ENCODE measurements around the gene KRTAP21-2.

DNA sequence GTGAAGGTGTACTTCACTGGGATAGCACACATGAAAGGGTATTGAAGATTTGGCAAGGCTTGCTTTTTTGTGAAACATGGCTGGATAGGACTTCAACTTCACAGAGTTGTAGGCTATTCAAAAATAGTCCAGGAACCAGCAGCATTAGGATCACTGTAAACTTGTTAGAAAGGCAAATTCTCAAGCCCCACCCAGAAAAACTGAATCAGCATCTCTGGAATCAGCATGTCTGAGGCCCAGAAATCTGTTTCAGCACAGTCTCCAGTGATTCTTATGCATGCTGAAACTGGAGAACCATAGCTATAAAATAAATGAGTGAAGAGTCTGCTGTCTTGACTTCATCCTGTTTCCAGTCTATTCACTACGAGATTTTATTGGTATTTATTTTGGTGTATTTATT is 20.3 kb downstream of the KRTAP21-2 start:
- TF ChIP-seq EZH2phosphoT487 (IDR thresholded peaks at IDR 0.05; ENCODE audit: unreplicated experiment) (no peak), STAT1 (IDR thresholded peaks at IDR 0.05; ENCODE audit: unreplicated experiment) (no peak), EZH2 (IDR thresholded peaks at IDR 0.05; ENCODE audit: low read depth, unreplicated experiment) (no peak), JUNB (IDR thresholded peaks at IDR 0.05; ENCODE audit: unreplicated experiment) (no peak), POLR2AphosphoS5 (IDR thresholded peaks at IDR 0.05; ENCODE audit: low read depth) (no peak)
- TF ChIP-seq, protein P1, sequence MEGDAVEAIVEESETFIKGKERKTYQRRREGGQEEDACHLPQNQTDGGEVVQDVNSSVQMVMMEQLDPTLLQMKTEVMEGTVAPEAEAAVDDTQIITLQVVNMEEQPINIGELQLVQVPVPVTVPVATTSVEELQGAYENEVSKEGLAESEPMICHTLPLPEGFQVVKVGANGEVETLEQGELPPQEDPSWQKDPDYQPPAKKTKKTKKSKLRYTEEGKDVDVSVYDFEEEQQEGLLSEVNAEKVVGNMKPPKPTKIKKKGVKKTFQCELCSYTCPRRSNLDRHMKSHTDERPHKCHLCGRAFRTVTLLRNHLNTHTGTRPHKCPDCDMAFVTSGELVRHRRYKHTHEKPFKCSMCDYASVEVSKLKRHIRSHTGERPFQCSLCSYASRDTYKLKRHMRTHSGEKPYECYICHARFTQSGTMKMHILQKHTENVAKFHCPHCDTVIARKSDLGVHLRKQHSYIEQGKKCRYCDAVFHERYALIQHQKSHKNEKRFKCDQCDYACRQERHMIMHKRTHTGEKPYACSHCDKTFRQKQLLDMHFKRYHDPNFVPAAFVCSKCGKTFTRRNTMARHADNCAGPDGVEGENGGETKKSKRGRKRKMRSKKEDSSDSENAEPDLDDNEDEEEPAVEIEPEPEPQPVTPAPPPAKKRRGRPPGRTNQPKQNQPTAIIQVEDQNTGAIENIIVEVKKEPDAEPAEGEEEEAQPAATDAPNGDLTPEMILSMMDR (conservative IDR thresholded peaks at IDR 0.05; ENCODE audit: low read depth in 2 of 2): no peak
- TF ChIP-seq, protein P2, sequence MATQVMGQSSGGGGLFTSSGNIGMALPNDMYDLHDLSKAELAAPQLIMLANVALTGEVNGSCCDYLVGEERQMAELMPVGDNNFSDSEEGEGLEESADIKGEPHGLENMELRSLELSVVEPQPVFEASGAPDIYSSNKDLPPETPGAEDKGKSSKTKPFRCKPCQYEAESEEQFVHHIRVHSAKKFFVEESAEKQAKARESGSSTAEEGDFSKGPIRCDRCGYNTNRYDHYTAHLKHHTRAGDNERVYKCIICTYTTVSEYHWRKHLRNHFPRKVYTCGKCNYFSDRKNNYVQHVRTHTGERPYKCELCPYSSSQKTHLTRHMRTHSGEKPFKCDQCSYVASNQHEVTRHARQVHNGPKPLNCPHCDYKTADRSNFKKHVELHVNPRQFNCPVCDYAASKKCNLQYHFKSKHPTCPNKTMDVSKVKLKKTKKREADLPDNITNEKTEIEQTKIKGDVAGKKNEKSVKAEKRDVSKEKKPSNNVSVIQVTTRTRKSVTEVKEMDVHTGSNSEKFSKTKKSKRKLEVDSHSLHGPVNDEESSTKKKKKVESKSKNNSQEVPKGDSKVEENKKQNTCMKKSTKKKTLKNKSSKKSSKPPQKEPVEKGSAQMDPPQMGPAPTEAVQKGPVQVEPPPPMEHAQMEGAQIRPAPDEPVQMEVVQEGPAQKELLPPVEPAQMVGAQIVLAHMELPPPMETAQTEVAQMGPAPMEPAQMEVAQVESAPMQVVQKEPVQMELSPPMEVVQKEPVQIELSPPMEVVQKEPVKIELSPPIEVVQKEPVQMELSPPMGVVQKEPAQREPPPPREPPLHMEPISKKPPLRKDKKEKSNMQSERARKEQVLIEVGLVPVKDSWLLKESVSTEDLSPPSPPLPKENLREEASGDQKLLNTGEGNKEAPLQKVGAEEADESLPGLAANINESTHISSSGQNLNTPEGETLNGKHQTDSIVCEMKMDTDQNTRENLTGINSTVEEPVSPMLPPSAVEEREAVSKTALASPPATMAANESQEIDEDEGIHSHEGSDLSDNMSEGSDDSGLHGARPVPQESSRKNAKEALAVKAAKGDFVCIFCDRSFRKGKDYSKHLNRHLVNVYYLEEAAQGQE (IDR thresholded peaks at IDR 0.05; ENCODE audit: unreplicated experiment): no peak
- TF ChIP-seq, protein P3, sequence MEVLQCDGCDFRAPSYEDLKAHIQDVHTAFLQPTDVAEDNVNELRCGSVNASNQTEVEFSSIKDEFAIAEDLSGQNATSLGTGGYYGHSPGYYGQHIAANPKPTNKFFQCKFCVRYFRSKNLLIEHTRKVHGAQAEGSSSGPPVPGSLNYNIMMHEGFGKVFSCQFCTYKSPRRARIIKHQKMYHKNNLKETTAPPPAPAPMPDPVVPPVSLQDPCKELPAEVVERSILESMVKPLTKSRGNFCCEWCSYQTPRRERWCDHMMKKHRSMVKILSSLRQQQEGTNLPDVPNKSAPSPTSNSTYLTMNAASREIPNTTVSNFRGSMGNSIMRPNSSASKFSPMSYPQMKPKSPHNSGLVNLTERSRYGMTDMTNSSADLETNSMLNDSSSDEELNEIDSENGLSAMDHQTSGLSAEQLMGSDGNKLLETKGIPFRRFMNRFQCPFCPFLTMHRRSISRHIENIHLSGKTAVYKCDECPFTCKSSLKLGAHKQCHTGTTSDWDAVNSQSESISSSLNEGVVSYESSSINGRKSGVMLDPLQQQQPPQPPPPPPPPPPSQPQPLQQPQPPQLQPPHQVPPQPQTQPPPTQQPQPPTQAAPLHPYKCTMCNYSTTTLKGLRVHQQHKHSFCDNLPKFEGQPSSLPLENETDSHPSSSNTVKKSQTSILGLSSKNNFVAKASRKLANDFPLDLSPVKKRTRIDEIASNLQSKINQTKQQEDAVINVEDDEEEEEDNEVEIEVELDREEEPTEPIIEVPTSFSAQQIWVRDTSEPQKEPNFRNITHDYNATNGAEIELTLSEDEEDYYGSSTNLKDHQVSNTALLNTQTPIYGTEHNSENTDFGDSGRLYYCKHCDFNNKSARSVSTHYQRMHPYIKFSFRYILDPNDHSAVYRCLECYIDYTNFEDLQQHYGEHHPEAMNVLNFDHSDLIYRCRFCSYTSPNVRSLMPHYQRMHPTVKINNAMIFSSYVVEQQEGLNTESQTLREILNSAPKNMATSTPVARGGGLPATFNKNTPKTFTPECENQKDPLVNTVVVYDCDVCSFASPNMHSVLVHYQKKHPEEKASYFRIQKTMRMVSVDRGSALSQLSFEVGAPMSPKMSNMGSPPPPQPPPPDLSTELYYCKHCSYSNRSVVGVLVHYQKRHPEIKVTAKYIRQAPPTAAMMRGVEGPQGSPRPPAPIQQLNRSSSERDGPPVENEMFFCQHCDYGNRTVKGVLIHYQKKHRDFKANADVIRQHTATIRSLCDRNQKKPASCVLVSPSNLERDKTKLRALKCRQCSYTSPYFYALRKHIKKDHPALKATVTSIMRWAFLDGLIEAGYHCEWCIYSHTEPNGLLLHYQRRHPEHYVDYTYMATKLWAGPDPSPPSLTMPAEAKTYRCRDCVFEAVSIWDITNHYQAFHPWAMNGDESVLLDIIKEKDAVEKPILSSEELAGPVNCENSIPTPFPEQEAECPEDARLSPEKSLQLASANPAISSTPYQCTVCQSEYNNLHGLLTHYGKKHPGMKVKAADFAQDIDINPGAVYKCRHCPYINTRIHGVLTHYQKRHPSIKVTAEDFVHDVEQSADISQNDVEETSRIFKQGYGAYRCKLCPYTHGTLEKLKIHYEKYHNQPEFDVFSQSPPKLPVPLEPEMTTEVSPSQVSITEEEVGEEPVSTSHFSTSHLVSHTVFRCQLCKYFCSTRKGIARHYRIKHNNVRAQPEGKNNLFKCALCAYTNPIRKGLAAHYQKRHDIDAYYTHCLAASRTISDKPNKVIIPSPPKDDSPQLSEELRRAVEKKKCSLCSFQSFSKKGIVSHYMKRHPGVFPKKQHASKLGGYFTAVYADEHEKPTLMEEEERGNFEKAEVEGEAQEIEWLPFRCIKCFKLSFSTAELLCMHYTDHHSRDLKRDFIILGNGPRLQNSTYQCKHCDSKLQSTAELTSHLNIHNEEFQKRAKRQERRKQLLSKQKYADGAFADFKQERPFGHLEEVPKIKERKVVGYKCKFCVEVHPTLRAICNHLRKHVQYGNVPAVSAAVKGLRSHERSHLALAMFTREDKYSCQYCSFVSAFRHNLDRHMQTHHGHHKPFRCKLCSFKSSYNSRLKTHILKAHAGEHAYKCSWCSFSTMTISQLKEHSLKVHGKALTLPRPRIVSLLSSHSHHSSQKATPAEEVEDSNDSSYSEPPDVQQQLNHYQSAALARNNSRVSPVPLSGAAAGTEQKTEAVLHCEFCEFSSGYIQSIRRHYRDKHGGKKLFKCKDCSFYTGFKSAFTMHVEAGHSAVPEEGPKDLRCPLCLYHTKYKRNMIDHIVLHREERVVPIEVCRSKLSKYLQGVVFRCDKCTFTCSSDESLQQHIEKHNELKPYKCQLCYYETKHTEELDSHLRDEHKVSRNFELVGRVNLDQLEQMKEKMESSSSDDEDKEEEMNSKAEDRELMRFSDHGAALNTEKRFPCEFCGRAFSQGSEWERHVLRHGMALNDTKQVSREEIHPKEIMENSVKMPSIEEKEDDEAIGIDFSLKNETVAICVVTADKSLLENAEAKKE (CRISPR knock-in tag; IDR thresholded peaks at IDR 0.05): no peak
- TF ChIP-seq, protein P4, sequence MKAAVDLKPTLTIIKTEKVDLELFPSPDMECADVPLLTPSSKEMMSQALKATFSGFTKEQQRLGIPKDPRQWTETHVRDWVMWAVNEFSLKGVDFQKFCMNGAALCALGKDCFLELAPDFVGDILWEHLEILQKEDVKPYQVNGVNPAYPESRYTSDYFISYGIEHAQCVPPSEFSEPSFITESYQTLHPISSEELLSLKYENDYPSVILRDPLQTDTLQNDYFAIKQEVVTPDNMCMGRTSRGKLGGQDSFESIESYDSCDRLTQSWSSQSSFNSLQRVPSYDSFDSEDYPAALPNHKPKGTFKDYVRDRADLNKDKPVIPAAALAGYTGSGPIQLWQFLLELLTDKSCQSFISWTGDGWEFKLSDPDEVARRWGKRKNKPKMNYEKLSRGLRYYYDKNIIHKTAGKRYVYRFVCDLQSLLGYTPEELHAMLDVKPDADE (IDR thresholded peaks at IDR 0.05): no peak

Measured in GM23338 (cell line).